GM23248 (cell line): ENCODE results near the gene TEX26. TPM values are rescaled to one million over a fixed set of nuclear protein-coding genes. Genes with fewer than 3 reads are reported as not detected.
A peak's percentile ranks its signal among the peaks of the same experiment; 100 is the strongest.

Experiments used
- DNase-seq: peaks from one replicate; pipeline ENCODE4 v3.0.0-alpha.2; 2015
- H2AFZ ChIP-seq: fragments of 200-600 bp; sonication (generic); 2 replicates; pipeline ENCODE4 v1.6.1; 2016; ENCODE audit warnings: antibody characterized with exemption
- H3F3A ChIP-seq: fragments of 200-600 bp; sonication (generic); 2 replicates; pipeline ENCODE4 v1.6.1; 2016; ENCODE audit warnings: mild to moderate bottlenecking, antibody characterized with exemption, mixed run types; ENCODE audit not compliant: insufficient read depth
- H3K27ac ChIP-seq: fragments of 200-600 bp; sonication (generic); 2 replicates; pipeline ENCODE4 v1.5.1; 2016; ENCODE audit warnings: mild to moderate bottlenecking
- H3K27me3 ChIP-seq: fragments of 200-600 bp; sonication (generic); replicated peaks from 2 replicates; pipeline ENCODE4 v1.6.1; 2016; ENCODE audit warnings: mild to moderate bottlenecking; ENCODE audit not compliant: insufficient read depth
- H3K36me3 ChIP-seq: fragments of 200-600 bp; sonication (generic); 2 replicates; pipeline ENCODE4 v1.6.1; 2016; ENCODE audit warnings: low read depth, mild to moderate bottlenecking
- H3K4me1 ChIP-seq: fragments of 200-600 bp; sonication (generic); 2 replicates; pipeline ENCODE4 v1.6.1; 2016; ENCODE audit warnings: mild to moderate bottlenecking; ENCODE audit not compliant: insufficient read depth
- H3K4me2 ChIP-seq: fragments of 200-600 bp; sonication (generic); one replicate; pipeline ENCODE4 v1.6.1; 2016; ENCODE audit warnings: mild to moderate bottlenecking; ENCODE audit not compliant: unreplicated experiment
- H3K4me3 ChIP-seq: fragments of 200-600 bp; sonication (generic); 2 replicates; pipeline ENCODE4 v1.5.1; 2016; ENCODE audit warnings: mild to moderate bottlenecking
- H3K79me2 ChIP-seq: fragments of 200-600 bp; sonication (generic); 2 replicates; pipeline ENCODE4 v1.6.1; 2016; ENCODE audit warnings: mild to moderate bottlenecking; ENCODE audit not compliant: insufficient read depth
- H3K9ac ChIP-seq: fragments of 200-600 bp; sonication (generic); 2 replicates; pipeline ENCODE4 v1.6.1; 2016; ENCODE audit warnings: mild to moderate bottlenecking
- H3K9me2 ChIP-seq: fragments of 200-600 bp; sonication (generic); 2 replicates; pipeline ENCODE4 v1.6.1; 2016; ENCODE audit warnings: mixed run types, mild to moderate bottlenecking, moderate library complexity; ENCODE audit not compliant: insufficient read depth
- H3K9me3 ChIP-seq: fragments of 200-600 bp; sonication (generic); one replicate; pipeline ENCODE4 v1.6.1; 2017; ENCODE audit warnings: low read depth
- H4K20me1 ChIP-seq: fragments of 200-600 bp; sonication (generic); 2 replicates; pipeline ENCODE4 v1.6.0; 2016; ENCODE audit not compliant: insufficient read depth
- EZH2 ChIP-seq: fragments of 200-600 bp; sonication (generic); IDR thresholded peaks from 2 replicates; pipeline ENCODE4 v1.6.1; 2018; ENCODE audit warnings: antibody characterized with exemption, mild to moderate bottlenecking; ENCODE audit not compliant: insufficient read depth, poor library complexity, severe bottlenecking
- EZH2phosphoT487 ChIP-seq: fragments of 200-600 bp; sonication (generic); IDR thresholded peaks from 2 replicates; pipeline ENCODE4 v1.6.1; 2018; ENCODE audit warnings: antibody characterized with exemption, moderate library complexity, mild to moderate bottlenecking, low read depth; ENCODE audit not compliant: insufficient read depth
- WGBS, 2 experiments: methylation state at CpG; one replicate each; pipeline ENCODE4 v1.1.6; 2015 to 2017; ENCODE audit warnings: low lambda C conversion rate in 2 of 2, low coverage in 1 of 2; ENCODE audit errors: missing lambda C conversion rate in 2 of 2; 5-methylcytosine and 5-hydroxymethylcytosine counted together
- in situ Hi-C: fragments of 300-500 bp; cut with MboI; formaldehyde crosslinking; loops from 2 replicates; pipeline ENCODE4 v1.15.0; 2020
- polyA plus RNA-seq: library from polyadenylated mRNA; unstranded; fragments of >200 nt; fragmentation: Nextera tagmentation; extraction: Ambion mirVana; gene quantifications from 2 replicates; pipeline ENCODE4 v1.2.1, GENCODE V29; 2016
- total RNA-seq: library from RNA; depleted of rRNA; stranded (reverse); fragments of >200 nt; shearing (Covaris generic); gene quantifications from 2 replicates; pipeline ENCODE4 v1.2.3, GENCODE V29; 2014

TEX26 gene
- total and polyA plus RNA-seq, 2 experiments from 2014 or later = 0.22 TPM; not detected in 1

GRCh38 chr13:30991922-30992321, 59.5 kb downstream of the TEX26 start:
- H3F3A ChIP-seq = no peaks in the 10 kb centered on the region
- no peak for TF ChIP-seq EZH2phosphoT487
- no peak for TF ChIP-seq EZH2
- H3K79me2 ChIP-seq = no peaks in the 10 kb centered on the region
- H4K20me1 ChIP-seq = no peaks in the 10 kb centered on the region
- no peak overlapping the region for H3K4me2 ChIP-seq
- no peak overlapping the region for H2AFZ ChIP-seq
- no peaks in the 10 kb centered on the region for H3K36me3 ChIP-seq
- no peak overlapping the region for H3K4me3 ChIP-seq
- no peaks in the 10 kb centered on the region for H3K4me1 ChIP-seq
- H3K9ac ChIP-seq = no peak overlapping the region
- H3K27ac ChIP-seq = no peak overlapping the region
- in situ Hi-C loops = no loop called here
- no peak for DNase-seq
- no peaks in the 10 kb centered on the region for H3K9me3 ChIP-seq
- no peaks in the 10 kb centered on the region for H3K27me3 ChIP-seq
- 93 to 98% methylated on average over 7 of the region's 7 CpGs for whole genome bisulfite sequencing, 2 experiments
- H3K9me2 ChIP-seq = no peaks in the 10 kb centered on the region

DNA sequence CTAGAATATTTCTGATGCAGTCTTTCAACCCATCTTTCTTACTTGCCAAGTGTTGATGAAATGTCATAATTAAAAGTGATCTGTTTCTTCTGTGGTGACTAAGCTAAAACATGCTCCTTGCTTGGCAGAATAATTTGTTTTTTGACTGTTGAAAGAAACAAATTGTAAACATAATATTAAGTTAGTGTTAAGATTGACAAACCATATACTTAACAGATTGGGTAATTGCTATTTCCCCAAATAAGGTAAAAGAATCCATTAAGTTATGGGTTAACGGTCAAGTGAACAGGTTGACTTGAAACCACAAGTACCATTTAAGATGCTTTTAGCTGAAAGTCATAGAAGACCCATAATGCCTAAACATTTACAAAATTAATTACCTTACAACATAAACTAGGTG, 62.9 kb downstream of the TEX26 start:
- no peak overlapping the region for H3K9ac ChIP-seq
- H3K9me2 ChIP-seq = no peaks in the 10 kb centered on the region
- no peaks in the 10 kb centered on the region for H3K9me3 ChIP-seq
- no peak overlapping the region for H3K4me2 ChIP-seq
- in situ Hi-C loops = no loop called here
- H3K36me3 ChIP-seq = no peaks in the 10 kb centered on the region
- no peaks in the 10 kb centered on the region for H3K4me1 ChIP-seq
- no peaks in the 10 kb centered on the region for H3K79me2 ChIP-seq
- H2AFZ ChIP-seq = no peak overlapping the region
- no peaks in the 10 kb centered on the region for H3F3A ChIP-seq
- no peak for DNase-seq
- 0 out of 2 replicates have a peak, but pooled peaks cover 4% of the 10 kb centered on the region for H3K27me3 ChIP-seq
- 90 to 92% methylated on average over 1 of the region's 1 CpG for WGBS, 2 experiments
- no peak overlapping the region for H3K4me3 ChIP-seq
- H3K27ac ChIP-seq = no peak overlapping the region
- TF ChIP-seq EZH2phosphoT487 (no peak), EZH2 (no peak)
- H4K20me1 ChIP-seq = no peaks in the 10 kb centered on the region

DNA sequence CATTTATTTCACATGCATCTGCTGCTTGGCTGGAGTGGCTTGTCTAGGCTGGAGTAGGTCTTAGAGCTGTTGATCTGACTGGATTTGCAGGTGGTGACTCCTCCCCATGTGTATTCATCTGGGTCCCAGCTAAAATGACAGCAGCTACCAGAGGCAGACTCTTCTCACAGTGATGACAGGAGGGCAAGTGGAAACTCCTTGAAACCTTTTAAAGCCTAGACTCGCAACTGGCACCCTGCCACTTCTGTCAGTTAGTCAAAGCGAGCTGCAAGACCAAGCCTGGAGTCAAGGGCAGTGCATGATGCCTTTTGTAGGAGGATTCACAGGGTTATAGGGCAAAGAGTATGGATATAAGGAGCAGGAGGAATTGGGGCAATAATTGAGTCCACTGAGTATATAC, 65.2 kb downstream of the TEX26 start:
- WGBS, 2 experiments = 3 to 13% methylated on average over 2 of the region's 2 CpGs
- no peak overlapping the region for H3K4me3 ChIP-seq
- H3K36me3 ChIP-seq = no peaks in the 10 kb centered on the region
- no peak overlapping the region for H3K4me2 ChIP-seq
- H3K9ac ChIP-seq = no peak overlapping the region
- DNase-seq = no peak
- H4K20me1 ChIP-seq = no peaks in the 10 kb centered on the region
- in situ Hi-C loops = no loop called here
- H3K9me3 ChIP-seq = no peaks in the 10 kb centered on the region
- no peak overlapping the region for H3K27ac ChIP-seq
- TF ChIP-seq EZH2phosphoT487 (no peak), EZH2 (no peak)
- no peaks in the 10 kb centered on the region for H3K79me2 ChIP-seq
- H3F3A ChIP-seq = no peaks in the 10 kb centered on the region
- H3K27me3 ChIP-seq = peaks cover 4% of the 10 kb centered on the region; the same call in 1 of the 2 replicates
- H3K4me1 ChIP-seq = no peaks in the 10 kb centered on the region
- H3K9me2 ChIP-seq = no peaks in the 10 kb centered on the region
- H2AFZ ChIP-seq = no peak overlapping the region

GRCh38 chr13:30998136-30999088, 66.0 kb downstream of the TEX26 start:
- no peak overlapping the region for H3K9ac ChIP-seq
- H3K9me3 ChIP-seq = no peaks in the 10 kb centered on the region
- H3K4me3 ChIP-seq = no peak overlapping the region
- H3K36me3 ChIP-seq = no peaks in the 10 kb centered on the region
- H3K4me2 ChIP-seq = no peak overlapping the region
- WGBS, 2 experiments = 15 to 16% methylated on average over 8 of the region's 8 CpGs
- no peak overlapping the region for H2AFZ ChIP-seq
- no peaks in the 10 kb centered on the region for H3K79me2 ChIP-seq
- H3K27me3 ChIP-seq = peaks cover 4% of the 10 kb centered on the region; the same call in 1 of the 2 replicates
- no peaks in the 10 kb centered on the region for H3K4me1 ChIP-seq
- TF ChIP-seq EZH2 = no peak
- TF ChIP-seq EZH2phosphoT487 = no peak
- in situ Hi-C loops = no loop called here
- H3K9me2 ChIP-seq = no peaks in the 10 kb centered on the region
- H3K27ac ChIP-seq = no peak overlapping the region
- no peaks in the 10 kb centered on the region for H3F3A ChIP-seq
- H4K20me1 ChIP-seq = no peaks in the 10 kb centered on the region
- DNase-seq = peak; percentile 55
